Measurements from ENCODE around the gene BABAM2.

GRCh38 chr2:27940982-27941381 is 50.5 kb downstream of the BABAM2 start:
- TF ChIP-seq CTCF (IDR thresholded peaks at IDR 0.05; ENCODE audit: borderline replicate concordance, extremely low read depth, low read length, poor library complexity, severe bottlenecking) = no peak
- no peak for TF ChIP-seq EZH2 (IDR thresholded peaks at IDR 0.05; ENCODE audit: borderline replicate concordance, low read depth, low read length, severe bottlenecking)

All from DND-41 (cell line).